ENCODE measurements around the gene CEACAM21. TPM values are rescaled to one million over a fixed set of nuclear protein-coding genes. Genes with fewer than 3 reads are reported as not detected.
A peak's percentile ranks its signal among the peaks of the same experiment; 100 is the strongest.

CEACAM21 gene
- polyA plus RNA-seq, 10 donors = 0.72 to 3.4 (median 1.7) TPM

DNA sequence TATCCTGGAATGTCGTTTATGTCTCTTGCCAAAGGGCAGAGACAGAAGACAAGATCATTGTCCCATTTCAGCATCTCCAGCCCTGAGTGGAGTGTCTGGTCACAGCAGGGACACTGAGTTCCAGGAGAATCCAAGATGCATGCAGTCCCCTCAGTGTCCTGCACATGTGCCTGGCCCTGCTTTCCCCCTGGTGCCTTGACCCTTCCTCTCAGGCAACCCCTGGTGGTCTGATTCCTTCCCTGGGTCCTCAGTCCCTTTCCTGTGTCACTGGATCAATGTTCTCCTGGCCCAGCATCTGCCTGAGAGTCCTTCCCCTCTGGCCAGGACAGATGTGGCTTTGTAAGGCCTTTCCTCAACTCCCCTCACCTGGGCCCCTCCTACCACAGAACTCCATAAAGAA, 9.0 kb downstream of the CEACAM21 start:
- no peak for DNase-seq

DNA sequence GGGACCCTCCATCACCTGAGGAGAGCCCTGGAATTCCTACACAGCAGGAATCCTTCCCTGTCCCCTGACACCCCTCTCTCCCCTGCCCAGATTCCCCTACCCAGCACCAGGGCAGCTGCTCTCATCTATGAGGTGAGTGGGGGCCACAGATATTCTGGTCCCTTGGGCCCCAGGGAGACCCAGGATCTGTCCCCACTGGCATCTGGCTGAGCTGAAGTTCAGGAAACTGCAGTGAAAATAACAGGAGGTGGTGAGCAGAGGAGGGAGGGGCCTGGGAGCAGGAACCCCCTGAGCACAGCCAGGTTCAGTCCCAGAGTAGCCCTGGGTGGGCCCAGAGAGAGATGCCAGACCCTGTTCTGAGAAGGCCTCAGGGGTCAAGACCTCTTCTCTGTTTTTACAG, 10.1 kb downstream of the CEACAM21 start:
- DNase-seq = no peak

DNA sequence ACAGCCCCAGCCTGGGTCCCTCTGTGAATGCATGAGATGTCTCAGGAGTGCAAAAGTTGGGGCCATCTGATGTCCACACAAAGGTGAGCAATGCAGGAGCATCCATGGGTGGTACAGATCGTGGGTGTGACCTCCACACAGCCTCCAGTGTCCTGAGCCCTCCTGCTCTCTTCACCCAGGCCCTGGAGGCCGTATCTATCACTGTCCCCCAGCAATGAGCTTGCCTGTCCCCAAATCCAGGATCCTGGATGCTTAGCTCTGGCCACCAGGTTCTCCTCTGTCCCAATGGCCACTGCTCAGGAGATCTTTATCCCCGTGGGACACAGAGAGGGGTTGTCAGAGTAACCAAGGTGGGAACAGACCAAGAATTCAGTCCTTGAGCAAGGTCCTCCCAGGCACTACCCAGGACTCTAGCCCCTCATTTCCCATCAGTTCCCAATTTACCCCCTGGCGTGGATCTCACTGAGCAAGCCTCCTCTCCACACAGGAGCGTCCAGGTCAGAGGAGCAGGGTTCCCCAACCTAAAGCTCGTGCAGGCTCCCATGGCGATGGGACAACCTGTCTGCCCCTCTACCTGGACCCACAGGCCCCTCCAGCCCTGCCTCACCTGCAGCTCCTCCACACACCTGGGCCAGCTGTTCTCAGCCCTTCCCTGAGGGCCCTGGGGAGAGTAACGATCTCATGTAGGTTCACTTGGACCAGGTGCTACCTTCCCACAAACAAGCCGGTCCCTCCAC, 11.3 kb downstream of the CEACAM21 start:
- DNase-seq = no peak

DNA sequence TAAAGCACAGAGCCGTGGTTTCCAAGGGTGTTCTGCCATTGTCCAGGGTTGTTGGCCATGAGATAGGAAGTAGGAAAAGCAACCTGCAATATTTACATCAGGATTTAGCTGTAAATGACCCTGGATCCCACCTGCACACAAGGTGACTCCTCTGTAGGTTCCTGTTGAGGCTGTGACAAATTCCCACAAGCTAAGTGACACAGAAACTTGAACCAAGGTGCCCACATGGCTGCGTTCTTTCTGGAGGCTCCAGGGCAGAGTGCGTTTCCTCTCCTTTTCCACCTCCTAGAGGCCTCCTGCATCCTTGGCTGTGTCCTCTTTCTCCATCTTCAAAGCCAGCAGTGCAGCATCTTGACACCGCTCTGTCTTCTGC, 11.9 kb downstream of the CEACAM21 start:
- DNase-seq = no peak

DNA sequence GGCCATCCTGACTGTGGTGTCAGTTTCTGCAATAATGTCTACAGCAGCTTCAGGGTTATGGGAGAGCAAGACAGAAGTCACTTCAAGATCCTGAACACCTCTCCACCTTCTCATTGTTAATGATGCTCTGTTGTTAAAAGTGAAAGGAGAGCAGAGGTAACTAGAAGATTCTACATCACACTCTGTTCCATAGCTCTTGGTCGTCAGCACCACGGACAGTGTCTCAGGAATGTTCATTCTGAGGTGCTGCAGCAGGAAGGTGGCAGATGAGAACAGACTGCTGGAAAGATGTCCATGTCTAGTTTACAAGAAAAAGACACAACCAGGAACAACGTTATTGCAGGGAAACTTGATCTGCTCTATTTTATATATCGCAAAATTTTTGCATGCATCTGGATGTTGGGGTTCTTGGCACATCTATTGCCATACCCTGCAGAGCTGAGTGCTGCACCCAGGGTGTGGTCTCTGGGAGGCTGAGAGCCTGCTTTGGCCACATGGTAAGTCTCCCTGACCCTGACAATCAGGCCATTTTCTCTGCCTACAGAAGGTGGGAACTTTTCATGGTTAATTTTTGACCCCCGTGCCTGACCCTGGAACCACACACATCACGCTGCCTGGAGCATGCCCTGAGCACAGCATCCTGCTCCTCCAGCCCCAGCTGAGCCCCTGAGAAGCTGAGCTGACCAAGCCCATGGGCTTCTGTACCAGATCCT, 12.7 kb downstream of the CEACAM21 start:
- peak in 2 of 3 donors; percentile 11 to 41 for DNase-seq

DNA sequence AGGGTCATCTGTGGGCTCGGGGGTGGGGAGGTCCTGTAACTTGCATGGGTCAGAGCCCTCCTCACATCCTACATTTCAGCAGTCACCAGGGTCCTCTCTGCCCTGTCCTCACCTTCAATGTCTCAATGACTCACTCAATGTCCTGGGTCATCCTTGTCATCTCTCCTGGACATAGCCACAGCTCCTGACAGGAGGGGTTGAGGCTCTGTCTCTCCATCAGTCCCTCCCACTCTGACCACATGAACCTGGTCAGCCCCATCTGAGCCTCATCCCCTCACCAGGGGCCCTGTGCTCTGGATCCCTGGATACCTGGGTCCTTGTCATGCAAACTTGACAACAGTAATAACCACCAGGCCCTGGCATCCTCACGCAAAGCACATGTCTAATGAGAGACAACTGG, 13.4 kb downstream of the CEACAM21 start:
- DNase-seq = no peak

DNA sequence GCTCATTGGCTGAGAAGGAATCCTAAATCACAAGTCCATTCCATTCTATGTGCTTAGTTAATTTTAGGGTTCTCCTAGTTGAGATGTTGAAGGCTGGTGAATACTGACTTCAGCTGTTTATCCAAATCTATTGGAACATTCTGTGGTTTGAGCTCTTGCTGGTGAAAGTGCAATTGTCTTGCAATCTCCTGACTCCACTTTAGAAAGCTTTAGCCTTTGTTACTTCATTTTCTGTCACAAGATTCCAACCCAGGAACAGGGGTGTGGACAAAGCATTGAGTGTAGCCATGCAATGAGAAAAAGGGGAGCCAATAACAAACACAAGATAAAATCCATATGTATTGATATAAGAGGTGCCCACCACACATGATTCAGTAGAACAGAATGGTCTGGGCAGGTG, 15.0 kb downstream of the CEACAM21 start:
- DNase-seq = no peak

DNA sequence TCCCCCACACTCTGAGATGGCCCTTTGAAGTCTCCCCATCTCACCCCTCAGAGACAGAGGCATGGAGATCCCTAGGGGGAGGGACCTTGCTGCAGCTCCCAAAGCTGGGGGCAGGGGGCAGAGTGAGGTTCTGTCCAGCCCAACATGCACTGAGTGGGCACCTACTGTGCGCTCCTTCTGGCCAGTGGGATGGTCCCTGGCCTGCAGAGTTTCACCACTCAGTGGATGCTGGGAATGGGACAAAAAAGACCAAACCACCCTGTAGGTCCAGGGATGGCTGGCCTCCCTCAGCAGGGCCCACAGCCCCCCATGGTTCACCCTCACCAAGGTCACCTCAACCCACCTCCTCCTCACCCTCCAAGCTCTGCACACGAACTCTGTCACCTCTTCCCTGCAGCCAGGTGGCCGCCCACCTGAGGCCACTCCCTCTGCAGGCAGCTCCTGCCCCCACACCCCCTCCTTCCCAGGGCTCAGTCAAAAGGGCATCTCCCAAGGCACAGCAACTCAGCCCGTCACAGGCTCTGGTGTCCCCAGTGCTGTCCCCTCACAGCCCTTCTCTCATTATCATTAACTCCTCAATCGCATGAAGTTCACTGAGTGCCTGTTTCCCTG, 16.1 kb downstream of the CEACAM21 start:
- DNase-seq = no peak

DNA sequence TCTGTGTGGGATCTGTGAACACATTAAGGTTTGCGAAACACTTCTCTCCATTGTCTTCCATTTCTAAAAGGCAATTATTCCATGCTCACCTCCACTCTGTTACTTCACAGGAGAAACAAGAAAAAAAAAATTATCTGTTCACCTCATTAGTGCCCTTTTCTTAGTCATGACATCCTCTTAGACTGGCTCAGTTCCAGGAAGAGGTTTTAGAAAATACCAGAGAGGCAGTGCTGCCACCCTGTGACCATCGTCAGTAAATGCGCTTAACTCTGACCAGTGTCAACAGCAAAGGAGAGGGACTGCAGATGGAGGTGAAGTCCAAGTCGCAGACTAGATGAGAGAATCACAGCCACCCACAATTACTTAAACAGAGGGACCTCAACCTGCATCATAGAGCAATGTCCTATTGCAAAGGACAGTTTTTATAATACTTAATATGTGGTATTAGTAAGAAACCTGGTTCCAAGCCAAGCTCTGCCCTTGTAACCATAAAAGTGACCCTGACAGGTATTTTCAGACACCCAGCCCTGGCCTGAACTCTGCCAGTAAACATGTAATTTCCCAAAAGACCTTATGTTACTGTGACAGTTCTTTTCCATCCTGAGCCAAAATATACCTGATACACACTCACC, 19.4 kb downstream of the CEACAM21 start:
- peak; percentile 46 to 49 (median 48) for DNase-seq

DNA sequence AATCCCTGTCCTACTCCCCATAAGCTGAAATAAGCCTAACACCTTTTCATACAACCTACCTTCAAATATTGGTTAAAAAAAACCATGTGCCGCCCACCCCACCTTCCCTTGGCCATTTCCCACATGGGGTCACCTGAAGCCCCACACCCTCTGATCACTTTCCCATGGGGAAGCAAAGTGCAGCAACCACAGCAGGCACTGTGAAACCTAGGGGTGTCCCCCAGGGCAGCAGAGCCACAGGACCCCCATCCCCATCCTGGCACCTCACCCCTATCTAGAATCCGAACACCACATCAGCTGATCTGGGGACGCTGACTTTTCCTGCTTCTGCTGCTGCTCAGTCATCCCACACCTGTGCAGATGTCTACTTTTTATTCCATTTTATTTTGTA, 19.9 kb downstream of the CEACAM21 start:
- no peak for DNase-seq

DNA sequence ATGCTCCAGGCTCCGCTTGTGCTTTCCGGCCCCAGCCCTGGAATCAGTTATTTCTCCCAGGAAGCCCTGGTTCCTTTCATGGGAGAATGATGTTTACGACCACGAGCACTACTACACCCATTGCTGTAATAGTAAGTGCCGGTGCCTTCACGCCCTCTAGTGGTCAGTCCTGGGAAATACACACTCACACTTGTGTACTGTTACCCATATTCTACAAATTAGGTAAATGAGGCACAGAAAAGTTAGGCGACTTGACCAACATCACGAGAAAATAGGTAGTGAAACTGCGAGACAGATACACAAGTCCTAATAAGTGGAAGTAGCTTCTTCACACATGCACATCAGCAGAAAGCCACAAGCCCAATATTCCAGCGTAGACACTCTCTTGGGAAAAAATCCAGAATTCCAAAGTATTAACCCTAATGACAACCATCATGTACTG, 21.7 kb downstream of the CEACAM21 start:
- DNase-seq = peak; percentile 42 to 69 (median 47)

DNA sequence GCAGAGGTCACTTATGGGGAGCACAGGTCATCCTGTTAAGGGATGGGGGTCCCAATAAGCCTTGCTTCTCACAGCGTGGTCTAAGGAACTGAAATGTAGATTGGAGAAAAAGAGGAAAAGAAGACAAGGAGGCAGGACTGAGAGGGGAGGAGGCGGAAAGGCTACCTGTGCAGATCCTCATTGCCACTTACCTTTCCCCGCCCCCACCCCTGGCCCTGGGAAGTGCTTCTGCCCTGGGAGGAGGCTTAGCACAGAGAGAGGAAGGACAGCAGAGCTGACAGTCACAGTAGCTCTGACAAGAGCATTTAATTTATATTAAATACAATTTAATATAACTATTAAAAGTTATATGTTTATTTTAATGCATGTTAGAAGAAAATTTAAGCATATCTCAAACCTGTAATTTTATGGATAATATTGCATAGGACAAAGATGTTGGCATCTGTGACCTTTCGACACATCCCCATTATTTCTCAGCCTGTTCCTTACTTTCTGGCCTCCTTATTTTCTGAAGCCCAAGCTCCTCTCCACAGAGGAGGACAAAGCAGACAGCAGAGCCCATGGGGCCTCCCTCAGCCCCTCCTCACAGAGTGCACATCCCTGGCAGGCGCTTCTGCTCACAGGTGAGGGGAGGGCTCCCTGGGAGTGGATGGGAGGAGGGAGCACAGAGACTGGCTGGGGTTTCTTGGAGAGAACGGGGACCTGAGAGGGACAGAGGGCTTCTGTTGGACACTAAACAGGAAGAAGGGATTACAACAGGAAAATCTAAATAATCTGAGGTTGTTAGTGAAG, 23.4 kb downstream of the CEACAM21 start:
- DNase-seq = no peak

DNA sequence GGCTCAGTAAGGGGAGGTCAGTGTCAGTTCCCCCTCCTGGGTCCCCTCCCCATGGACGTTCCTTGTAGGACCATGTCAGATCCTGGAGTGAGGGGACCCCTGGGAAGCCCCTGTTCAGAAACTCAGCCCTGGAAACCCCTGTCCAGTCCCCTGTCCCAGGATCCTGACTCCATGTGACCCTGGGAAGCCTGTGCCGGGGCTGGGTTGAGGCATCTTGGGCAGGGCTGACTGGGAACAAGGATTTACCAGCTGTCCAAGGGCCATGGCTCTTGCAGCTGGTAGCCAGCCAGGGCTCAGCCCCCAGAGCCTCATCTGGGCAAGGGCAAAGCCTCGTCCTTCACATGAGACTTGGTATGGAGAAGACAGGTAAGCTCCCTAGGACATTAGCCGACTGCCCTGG, 25.8 kb downstream of the CEACAM21 start:
- no peak for DNase-seq

DNA sequence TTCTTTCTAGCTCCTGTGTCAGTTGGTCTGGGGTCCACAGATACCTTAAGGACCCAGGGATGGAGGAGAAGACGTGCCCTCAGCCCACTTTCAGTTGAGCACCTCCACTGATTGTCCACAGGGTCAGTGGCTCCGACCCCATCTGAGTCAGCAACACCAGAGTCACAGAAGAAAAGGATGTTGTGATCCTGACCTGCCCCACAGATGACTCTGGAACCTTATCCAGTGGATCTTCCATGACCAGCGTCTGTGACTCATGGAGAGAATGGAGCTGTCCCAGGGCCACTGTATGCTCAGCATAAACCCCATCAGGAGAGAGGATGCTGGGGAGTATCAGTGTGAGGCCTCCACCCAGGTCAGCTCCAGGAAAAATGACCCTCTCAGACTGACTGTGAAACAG, 28.9 kb downstream of the CEACAM21 start:
- DNase-seq = no peak

DNA sequence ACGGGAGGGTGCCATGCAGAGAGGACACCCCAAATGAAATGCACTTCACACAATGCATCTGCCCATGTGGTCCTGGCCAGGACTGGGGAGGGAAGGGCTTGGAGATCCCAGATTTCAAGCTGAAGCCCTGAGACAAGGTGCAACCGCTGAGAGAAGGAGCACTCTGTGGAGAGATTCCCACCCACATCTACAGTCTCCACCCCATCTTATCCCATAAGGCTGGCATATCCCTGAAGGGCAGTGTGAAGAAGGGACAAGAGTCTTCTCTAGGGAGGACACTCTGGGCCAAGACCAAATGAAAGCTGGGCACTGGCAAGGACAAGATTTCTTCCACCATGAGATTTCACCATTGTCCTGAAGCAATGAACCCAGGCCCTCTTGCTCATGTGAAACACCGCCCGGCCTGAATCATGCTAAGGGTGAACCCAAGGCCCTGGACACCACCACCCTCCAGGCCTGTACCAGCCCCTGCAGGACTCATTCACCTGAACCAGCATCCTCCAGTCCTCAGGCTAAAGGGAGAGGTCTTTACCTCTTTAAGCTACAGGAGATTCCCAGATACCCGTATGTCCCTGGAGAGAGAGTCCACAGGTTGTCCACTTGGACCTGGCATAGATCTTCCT, 30.4 kb downstream of the CEACAM21 start:
- no peak for DNase-seq

DNA sequence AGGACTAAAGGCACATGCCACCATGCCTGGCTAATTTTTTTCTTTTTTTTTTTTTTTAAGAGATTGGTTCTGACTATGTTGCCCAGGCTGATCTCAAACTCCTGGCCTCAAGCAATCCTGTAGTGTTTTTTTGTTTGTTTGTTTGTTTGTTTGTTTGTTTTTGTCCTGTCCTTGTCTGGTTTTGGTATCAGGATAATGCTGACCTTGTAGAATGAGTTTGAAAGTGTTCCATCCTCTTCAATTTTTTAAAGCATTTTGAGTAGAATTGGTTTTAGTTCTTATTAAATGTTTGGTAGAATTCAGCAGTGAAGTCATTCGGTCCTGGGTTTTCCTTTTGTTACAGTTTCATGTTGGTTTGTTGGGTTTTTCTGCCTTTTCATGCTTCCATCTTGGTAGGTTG, 31.7 kb downstream of the CEACAM21 start:
- DNase-seq = no peak

DNA sequence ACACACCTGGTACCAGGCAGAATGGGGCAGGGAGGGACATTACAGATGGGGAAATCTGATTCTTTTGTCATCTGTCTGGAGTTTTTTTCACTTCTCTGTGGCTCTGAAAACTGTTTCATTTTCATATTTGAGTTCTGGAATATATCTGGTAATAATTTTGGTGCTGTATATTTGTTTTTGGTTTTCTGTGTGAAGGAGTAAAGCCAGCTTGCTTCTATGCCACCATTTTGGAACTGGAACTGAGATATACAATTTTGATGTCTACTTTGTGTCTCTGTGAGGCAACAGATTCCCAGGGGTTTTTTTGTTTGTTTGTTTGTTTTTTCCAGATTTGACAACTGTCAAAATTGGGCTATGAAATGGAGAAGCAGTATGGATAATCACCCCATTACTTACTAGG, 34.8 kb downstream of the CEACAM21 start:
- no peak for DNase-seq

DNA sequence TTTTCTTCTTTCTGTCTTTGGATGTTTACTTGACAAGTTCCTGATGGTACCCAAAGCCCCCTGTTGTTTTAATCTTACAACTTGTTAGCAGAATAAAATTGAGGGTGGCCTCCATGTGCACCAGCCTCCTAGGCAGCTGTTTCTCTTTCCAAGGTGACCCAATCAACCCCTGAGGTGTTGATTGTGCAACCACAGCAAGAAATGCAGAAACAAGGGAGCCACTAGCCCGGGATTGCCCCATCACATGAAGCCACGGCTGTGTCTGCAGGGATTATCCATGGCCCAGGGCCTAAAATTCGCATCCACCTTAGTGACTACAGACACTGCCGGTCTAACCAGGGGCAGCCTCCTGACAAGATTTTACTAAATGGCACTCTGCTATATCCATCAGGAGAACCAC, 36.5 kb downstream of the CEACAM21 start:
- no peak for DNase-seq

DNA sequence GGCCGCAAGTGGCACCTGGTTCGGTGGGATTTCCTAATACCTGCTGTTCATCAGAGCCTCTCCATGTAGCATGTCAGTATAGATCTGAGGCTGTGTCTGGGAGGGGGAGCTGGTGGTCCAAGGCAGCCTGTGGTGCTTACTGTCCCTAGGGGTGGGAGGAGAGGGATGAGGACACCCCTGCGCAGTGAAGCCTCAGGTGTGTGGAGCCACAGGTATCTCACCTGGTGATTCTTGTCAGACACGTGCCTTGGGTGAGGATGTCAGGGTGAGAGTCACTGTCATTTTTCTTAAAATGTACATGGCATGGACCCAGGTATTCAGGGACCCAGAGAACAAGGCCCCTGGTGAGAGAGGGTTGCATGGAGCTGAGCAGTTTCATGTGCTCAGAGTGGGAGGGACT, 39.2 kb downstream of the CEACAM21 start:
- DNase-seq = no peak

DNA sequence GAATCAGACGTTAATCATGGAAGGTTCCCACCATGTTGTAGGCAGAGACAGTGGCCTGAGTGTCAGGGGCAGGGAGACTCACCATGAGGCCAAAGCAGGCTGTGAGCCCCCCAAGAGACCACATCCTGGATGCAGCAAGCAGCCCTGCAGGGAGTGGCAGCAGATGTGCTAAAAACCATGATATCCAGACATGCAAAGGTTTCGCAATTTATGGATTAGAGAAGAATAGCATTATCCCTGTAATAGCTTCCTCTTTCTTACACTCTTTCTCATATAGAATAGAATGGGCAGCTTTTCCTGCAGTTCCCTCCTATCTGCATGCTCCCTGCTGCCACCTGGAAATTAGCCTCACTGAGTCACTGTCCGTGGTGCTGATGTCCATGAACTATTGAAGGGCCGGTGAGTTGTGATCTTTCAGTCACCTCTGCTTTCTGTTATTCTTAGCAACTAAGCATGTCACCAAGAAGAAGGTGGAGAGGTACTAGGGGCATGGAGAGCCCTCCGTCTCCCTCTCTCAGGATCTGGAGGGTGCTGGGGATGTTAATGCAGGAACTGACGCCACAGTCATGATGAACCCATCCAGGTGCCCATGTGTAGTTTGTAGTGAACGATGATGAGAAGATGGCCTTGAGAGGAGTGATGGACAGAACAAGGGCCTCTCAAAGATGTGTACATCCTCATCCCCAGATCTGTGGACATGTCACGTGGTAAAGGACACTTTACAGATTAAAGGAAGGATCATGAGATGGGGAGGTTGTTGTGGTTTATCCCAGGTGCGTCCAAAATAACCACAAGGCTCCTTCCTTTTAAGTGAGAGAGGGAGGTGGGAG, 41.0 kb downstream of the CEACAM21 start:
- peak in 2 of 3 donors; percentile 14 to 20 for DNase-seq

Data from muscle of back (tissue), 11 donors.